BLaER1 (cell line): ENCODE measurements around the gene TRIM46.

Source experiments
- H3K27ac ChIP-seq: shearing (Covaris generic); formaldehyde crosslinking; 2 replicates; pipeline ENCODE4 v1.8.1; 2022
- H3K27me3 ChIP-seq: shearing (Covaris generic); formaldehyde crosslinking; 2 replicates; pipeline ENCODE4 v1.8.1; 2022
- H3K36me3 ChIP-seq: shearing (Covaris generic); formaldehyde crosslinking; 2 replicates; pipeline ENCODE4 v1.8.1; 2022
- H3K4me1 ChIP-seq: shearing (Covaris generic); formaldehyde crosslinking; 2 replicates; pipeline ENCODE4 v1.8.1; 2022
- H3K4me2 ChIP-seq: shearing (Covaris generic); formaldehyde crosslinking; 2 replicates; pipeline ENCODE4 v1.8.1; 2022
- H3K4me3 ChIP-seq: shearing (Covaris generic); formaldehyde crosslinking; 2 replicates; pipeline ENCODE4 v1.8.1; 2022
- H3K9ac ChIP-seq: shearing (Covaris generic); formaldehyde crosslinking; 2 replicates; pipeline ENCODE4 v1.8.1; 2022
- H3K9me3 ChIP-seq: shearing (Covaris generic); formaldehyde crosslinking; 2 replicates; pipeline ENCODE4 v1.8.1; 2022
- H4K20me1 ChIP-seq: shearing (Covaris generic); formaldehyde crosslinking; 2 replicates; pipeline ENCODE4 v1.8.1; 2022
- Cebpa-rat ChIP-seq: shearing (Covaris generic); IDR thresholded peaks from 2 replicates; pipeline ENCODE4 v1.8.1; 2022

TRIM46 gene

GRCh38 chr1:155171836-155172731 is 1.6 kb upstream of the TRIM46 start:
- Histone ChIP-seq H3K4me1 (peaks cover 56% of the 10 kb centered on the region), H3K9ac (peak overlapping the region; percentile 90), H3K27me3 (no peaks in the 10 kb centered on the region), H3K27ac (peak overlapping the region; percentile 92), H4K20me1 (peaks cover 7% of the 10 kb centered on the region; the same call in 1 of the 2 replicates), H3K36me3 (peaks cover 36% of the 10 kb centered on the region), H3K9me3 (no peaks in the 10 kb centered on the region), H3K4me3 (peak overlapping the region; percentile 84), H3K4me2 (peak overlapping the region; percentile 99)
- no peak for TF ChIP-seq Cebpa-rat

GRCh38 chr1:155172732-155173477 is 744 bp upstream of the TRIM46 start, which contains the start of gene KRTCAP2:
Gene KRTCAP2, minus strand, starts transcription at chr1:155173304. Its CDS starts 80 bp downstream, at chr1:155173224.
- peaks cover 55% of the 10 kb centered on the region for H3K4me1 ChIP-seq
- no peaks in the 10 kb centered on the region for H3K9me3 ChIP-seq
- peaks cover 7% of the 10 kb centered on the region; the same call in 1 of the 2 replicates for H4K20me1 ChIP-seq
- H3K9ac ChIP-seq, result peak within 1 kb of the TSS; percentile 90
- H3K27me3 ChIP-seq, result no peaks in the 10 kb centered on the region
- TF ChIP-seq Cebpa-rat, result no peak
- peaks cover 44% of the 10 kb centered on the region for H3K36me3 ChIP-seq
- peak within 1 kb of the TSS; percentile 92 for H3K27ac ChIP-seq
- peak within 1 kb of the TSS; percentile 99 for H3K4me2 ChIP-seq
- H3K4me3 ChIP-seq, result peak within 1 kb of the TSS; percentile 84

- Histone ChIP-seq H3K9ac (peak overlapping the region; percentile 90), H3K4me3 (peak overlapping the region; percentile 84), H3K4me1 (peaks cover 62% of the 10 kb centered on the region)
Measured at GRCh38 chr1:155174324-155175280, 953 bp downstream of the TRIM46 start.

GRCh38 chr1:155175281-155175926 is 1.8 kb downstream of the TRIM46 start:
- Histone ChIP-seq H3K4me1 (peaks cover 62% of the 10 kb centered on the region), H3K9ac (peak overlapping the region; percentile 90), H3K9me3 (no peaks in the 10 kb centered on the region), H3K4me2 (peak overlapping the region; percentile 99), H3K36me3 (peaks cover 47% of the 10 kb centered on the region), H3K27me3 (no peaks in the 10 kb centered on the region), H3K27ac (peak overlapping the region; percentile 68), H4K20me1 (peaks cover 7% of the 10 kb centered on the region; the same call in 1 of the 2 replicates), H3K4me3 (peak overlapping the region; percentile 84)
- no peak for TF ChIP-seq Cebpa-rat

More at GRCh38 chr1:155174324-155175280, 953 bp downstream of the TRIM46 start:
- Histone ChIP-seq H3K27ac (peak overlapping the region; percentile 68), H3K4me2 (peak overlapping the region; percentile 99), H4K20me1 (peaks cover 7% of the 10 kb centered on the region; the same call in 1 of the 2 replicates), H3K27me3 (no peaks in the 10 kb centered on the region), H3K36me3 (peaks cover 47% of the 10 kb centered on the region), H3K9me3 (no peaks in the 10 kb centered on the region)
- TF ChIP-seq Cebpa-rat, result no peak

GRCh38 chr1:155175927-155176371 is 2.3 kb downstream of the TRIM46 start:
- no peak for TF ChIP-seq Cebpa-rat
- peak overlapping the region; percentile 90; the same call in 1 of the 2 replicates for H3K9ac ChIP-seq
- H3K4me1 ChIP-seq, result peaks cover 60% of the 10 kb centered on the region

GRCh38 chr1:155176544-155177071 is 3.0 kb downstream of the TRIM46 start:
- Histone ChIP-seq H3K27me3 (no peaks in the 10 kb centered on the region), H3K9me3 (no peaks in the 10 kb centered on the region), H3K4me1 (peaks cover 54% of the 10 kb centered on the region), H3K27ac (0 out of 2 replicates have a peak overlapping the region, but pooled peaks have one; percentile 33), H3K4me2 (peak overlapping the region; percentile 99), H3K36me3 (peaks cover 48% of the 10 kb centered on the region), H3K9ac (0 out of 2 replicates have a peak overlapping the region, but pooled peaks have one; percentile 6), H4K20me1 (peaks cover 7% of the 10 kb centered on the region; the same call in 1 of the 2 replicates), H3K4me3 (no peak overlapping the region)
- TF ChIP-seq Cebpa-rat, result no peak

More at GRCh38 chr1:155175927-155176371, 2.3 kb downstream of the TRIM46 start:
- Histone ChIP-seq H3K4me3 (peak overlapping the region; percentile 84; the same call in 1 of the 2 replicates), H3K27me3 (no peaks in the 10 kb centered on the region), H4K20me1 (peaks cover 7% of the 10 kb centered on the region; the same call in 1 of the 2 replicates), H3K27ac (0 out of 2 replicates have a peak overlapping the region, but pooled peaks have one; percentile 68), H3K9me3 (no peaks in the 10 kb centered on the region), H3K36me3 (peaks cover 47% of the 10 kb centered on the region), H3K4me2 (peak overlapping the region; percentile 99)

- H3K27ac ChIP-seq, result 0 out of 2 replicates have a peak overlapping the region, but pooled peaks have one; percentile 33
- H3K9me3 ChIP-seq, result no peaks in the 10 kb centered on the region
- H3K4me2 ChIP-seq, result peak overlapping the region; percentile 99
- no peak for TF ChIP-seq Cebpa-rat
- H3K36me3 ChIP-seq, result peaks cover 55% of the 10 kb centered on the region
- no peak overlapping the region for H3K4me3 ChIP-seq
- peaks cover 48% of the 10 kb centered on the region for H3K4me1 ChIP-seq
- peaks cover 7% of the 10 kb centered on the region; the same call in 1 of the 2 replicates for H4K20me1 ChIP-seq
- H3K9ac ChIP-seq, result peak overlapping the region; percentile 6; the same call in 1 of the 2 replicates
- H3K27me3 ChIP-seq, result no peaks in the 10 kb centered on the region
Measured at GRCh38 chr1:155177192-155177917, 3.7 kb downstream of the TRIM46 start.
